Heart left ventricle (tissue), 13 donors: ENCODE results near the gene ZMAT5.

Source experiments
- CTCF ChIP-seq, 12 donors: fragments of 200-600 bp; sonication (generic) in 4 of 12; IDR thresholded peaks; one replicate each; pipeline versions ENCODE4 v1.5.0 to v1.8.0; 2018 to 2022; ENCODE audit warnings: antibody characterized with exemption in 12 of 12, mild to moderate bottlenecking in 5 of 12
- POLR2A ChIP-seq, 2 donors: fragments of 450-650 bp; IDR thresholded peaks; one replicate each; pipeline ENCODE4 v1.6.1; 2017; ENCODE audit warnings: antibody characterized with exemption in 2 of 2, mild to moderate bottlenecking in 2 of 2, moderate library complexity in 2 of 2
- donor health status: ischemic (EF 13 %, LVEDD 7.1; RV severe dilation, severe dysfunction).
- donor health status: DM: no; HTN: yes; CAD: no.
- donor health status: DM: no; HTN: no; CAD: no.
- donor health status: ischemic (EF 25% LVEDD 6.9; RV normal size, moderate dysfunction).
- donor health status: ischemic (EF 25% LVEDD 5.7; RV mildly dilated, moderate dysfunction).
- donor health status: ischemic (EF 35%, LVEDD 5.7; RV mildly dilated, moderate dysfunction).
- donor health status: nonischemic (EF 11% LVEDD 7.7; RV severe dilation, severe dysfunction).
- donor health status: DM: yes; HTN: yes; CAD: no.
- donor health status: PGD.
- donor health status: ischemic (EF 29% LVEDD 5.4; RV normal size, mild dysfunction).
- donor health status: nonischemic (EF 23%, LVEDD 6.1; RV moderate dilation, normal function).

DNA sequence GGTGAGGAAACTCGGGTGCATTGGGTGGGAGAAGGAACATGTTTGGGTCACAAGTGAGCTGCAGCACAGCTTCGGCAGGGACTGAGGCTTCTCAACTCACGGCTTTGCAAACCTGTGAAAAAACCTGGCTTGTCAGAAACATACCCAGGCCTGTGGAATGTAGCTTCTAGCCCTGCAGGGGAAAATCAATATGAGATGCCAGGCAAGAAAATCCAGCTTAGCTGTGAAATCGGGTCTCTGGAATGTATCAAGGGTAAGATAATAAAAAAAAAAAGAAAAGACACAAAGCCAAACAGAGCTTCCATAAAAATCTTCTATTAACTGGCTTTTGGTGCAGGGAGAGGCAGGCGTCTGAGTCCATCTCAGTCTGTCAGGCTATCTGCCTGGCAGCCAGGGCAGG is 28.9 kb upstream of the ZMAT5 start:
- TF ChIP-seq POLR2A (IDR thresholded peaks at IDR 0.05) (no peak), CTCF (IDR thresholded peaks at IDR 0.05) (no peak)
